ENCODE measurements around the gene GPR63. TPM values are rescaled to one million over a fixed set of nuclear protein-coding genes. Genes with fewer than 3 reads are reported as not detected.

Gene GPR63
- total and polyA plus RNA-seq, 2 of the 13 experiments (the other 11 are each of a cell fraction or from before 2014, with no cell fraction given): 0.01 to 0.02 TPM

GRCh38 chr6:96834070-96834469 is 3.2 kb downstream of the GPR63 start (continued):
- TF ChIP-seq CERS6 (CRISPR knock-in tag; IDR thresholded peaks at IDR 0.05): no peak
- TF ChIP-seq, protein P1, sequence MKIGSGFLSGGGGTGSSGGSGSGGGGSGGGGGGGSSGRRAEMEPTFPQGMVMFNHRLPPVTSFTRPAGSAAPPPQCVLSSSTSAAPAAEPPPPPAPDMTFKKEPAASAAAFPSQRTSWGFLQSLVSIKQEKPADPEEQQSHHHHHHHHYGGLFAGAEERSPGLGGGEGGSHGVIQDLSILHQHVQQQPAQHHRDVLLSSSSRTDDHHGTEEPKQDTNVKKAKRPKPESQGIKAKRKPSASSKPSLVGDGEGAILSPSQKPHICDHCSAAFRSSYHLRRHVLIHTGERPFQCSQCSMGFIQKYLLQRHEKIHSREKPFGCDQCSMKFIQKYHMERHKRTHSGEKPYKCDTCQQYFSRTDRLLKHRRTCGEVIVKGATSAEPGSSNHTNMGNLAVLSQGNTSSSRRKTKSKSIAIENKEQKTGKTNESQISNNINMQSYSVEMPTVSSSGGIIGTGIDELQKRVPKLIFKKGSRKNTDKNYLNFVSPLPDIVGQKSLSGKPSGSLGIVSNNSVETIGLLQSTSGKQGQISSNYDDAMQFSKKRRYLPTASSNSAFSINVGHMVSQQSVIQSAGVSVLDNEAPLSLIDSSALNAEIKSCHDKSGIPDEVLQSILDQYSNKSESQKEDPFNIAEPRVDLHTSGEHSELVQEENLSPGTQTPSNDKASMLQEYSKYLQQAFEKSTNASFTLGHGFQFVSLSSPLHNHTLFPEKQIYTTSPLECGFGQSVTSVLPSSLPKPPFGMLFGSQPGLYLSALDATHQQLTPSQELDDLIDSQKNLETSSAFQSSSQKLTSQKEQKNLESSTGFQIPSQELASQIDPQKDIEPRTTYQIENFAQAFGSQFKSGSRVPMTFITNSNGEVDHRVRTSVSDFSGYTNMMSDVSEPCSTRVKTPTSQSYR (CRISPR knock-in tag; IDR thresholded peaks at IDR 0.05; ENCODE audit: borderline replicate concordance): no peak
- TF ChIP-seq SP4 (CRISPR knock-in tag; IDR thresholded peaks at IDR 0.05): no peak
- TF ChIP-seq RXRB (CRISPR knock-in tag; IDR thresholded peaks at IDR 0.05; ENCODE audit: borderline replicate concordance): no peak
- TF ChIP-seq PLSCR1 (CRISPR knock-in tag; IDR thresholded peaks at IDR 0.05; ENCODE audit: borderline replicate concordance): no peak

DNA sequence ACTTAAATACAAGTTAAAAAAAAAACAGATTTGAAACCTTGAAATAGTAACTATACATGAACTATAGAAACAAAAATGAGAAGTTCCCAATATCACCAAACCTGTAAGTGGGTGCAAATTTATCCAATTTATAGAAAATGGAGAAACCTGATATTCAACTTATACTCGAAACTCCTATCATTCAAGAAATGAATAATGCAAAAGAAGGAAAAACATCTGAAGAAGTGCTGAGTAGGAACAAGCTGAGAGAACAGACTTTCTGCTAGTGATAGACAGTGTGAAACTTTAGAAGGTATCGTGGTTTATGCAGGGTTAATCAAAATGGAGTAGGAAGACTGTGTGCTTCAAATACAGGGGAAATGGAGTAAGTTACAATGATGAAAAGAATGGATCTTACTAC is 4.5 kb downstream of the GPR63 start:
- TF ChIP-seq MBD4 (IDR thresholded peaks at IDR 0.05; ENCODE audit: borderline replicate concordance, low read length) (no peak), ZNF138 (CRISPR knock-in tag; IDR thresholded peaks at IDR 0.05; ENCODE audit: low read depth) (no peak), MZF1 (CRISPR knock-in tag; IDR thresholded peaks at IDR 0.05; ENCODE audit: borderline replicate concordance) (no peak)
- TF ChIP-seq, protein P2, sequence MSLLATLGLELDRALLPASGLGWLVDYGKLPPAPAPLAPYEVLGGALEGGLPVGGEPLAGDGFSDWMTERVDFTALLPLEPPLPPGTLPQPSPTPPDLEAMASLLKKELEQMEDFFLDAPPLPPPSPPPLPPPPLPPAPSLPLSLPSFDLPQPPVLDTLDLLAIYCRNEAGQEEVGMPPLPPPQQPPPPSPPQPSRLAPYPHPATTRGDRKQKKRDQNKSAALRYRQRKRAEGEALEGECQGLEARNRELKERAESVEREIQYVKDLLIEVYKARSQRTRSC (CRISPR knock-in tag; IDR thresholded peaks at IDR 0.05; ENCODE audit: low read depth): no peak
- in situ Hi-C loops (cut with HindIII; ENCODE audit: extremely low pct_ligation_motif_present, low pct_unique_long_range_greater_than_20kb): no loop called here
- no peaks in the 10 kb centered on the region for H4K20me1 ChIP-seq (ENCODE audit: insufficient read depth, low read length)
- 7% methylated on average over 2 of the region's 2 CpGs for WGBS (ENCODE audit: low lambda C conversion rate)
- DNase-seq (ENCODE audit: low spot score) (no peak), FAIRE-seq (no peak), ATAC-seq (no peak)
- H3K9me3 ChIP-seq (ENCODE audit: low read length): no peaks in the 10 kb centered on the region
- H3K9ac ChIP-seq (ENCODE audit: insufficient read depth, low read depth, low read length): no peak overlapping the region
- H2AFZ ChIP-seq (ENCODE audit: low read length): no peak overlapping the region
- peaks cover 4 to 20% of the 10 kb centered on the region in 2 experiments; a peak in 4 of 5 replicates for H3K27me3 ChIP-seq (ENCODE audit: control insufficient read depth in 1 of 2, insufficient read depth in 2 of 2, low read length in 2 of 2)
- no peaks in the 10 kb centered on the region for H3K36me3 ChIP-seq (replicated peaks in 1 of 2; ENCODE audit: control insufficient read depth in 1 of 2, insufficient read depth in 2 of 2, low read length in 2 of 2)
- no peak overlapping the region for H3K27ac ChIP-seq (ENCODE audit: extremely low read length, insufficient read depth, low read length)
- no TSS peak for BruUV-seq (replicated peaks)
- H3K4me2 ChIP-seq (ENCODE audit: low read depth, low read length): no peak overlapping the region
- ChIA-PET POLR2A (no interaction called here), CTCF (ENCODE audit: low intra/inter-chr PET ratio, low total read pairs) (no interaction called here)
- intact Hi-C loops (cut with micrococcal nuclease; ENCODE audit: unreplicated experiment): no loop called here
- no peaks in the 10 kb centered on the region; the same call in 1 of the 2 replicates for H3K4me1 ChIP-seq (ENCODE audit: insufficient read depth, low read length)
- H3K79me2 ChIP-seq (ENCODE audit: insufficient read depth, low read length): no peaks in the 10 kb centered on the region
- H3K4me3 ChIP-seq (replicated peaks in 1 of 3; ENCODE audit: insufficient read depth in 1 of 3, low read depth in 2 of 3, low read length in 3 of 3): no peak overlapping the region
